ES-I3 (cell line): ENCODE results near the gene TSSC4.
A peak's percentile ranks its signal among the peaks of the same experiment; 100 is the strongest.

Experiments
- H3K36me3 ChIP-seq: 2 replicates; pipeline ENCODE4 v1.6.1; 2013; ENCODE audit warnings: mild to moderate bottlenecking, low read length, control low read depth, moderate library complexity; ENCODE audit not compliant: insufficient read depth
- H3K4me1 ChIP-seq: 2 replicates; pipeline ENCODE4 v1.6.1; 2013; ENCODE audit warnings: mild to moderate bottlenecking, control low read depth, low read length; ENCODE audit not compliant: insufficient read depth
- H3K9ac ChIP-seq: 2 replicates; pipeline ENCODE4 v1.6.1; 2013; ENCODE audit warnings: low read depth, mild to moderate bottlenecking, low read length, moderate library complexity
- H3K9me3 ChIP-seq: 2 replicates; pipeline ENCODE4 v1.6.1; 2013; ENCODE audit warnings: mild to moderate bottlenecking, low read length, moderate library complexity; ENCODE audit not compliant: control insufficient read depth, insufficient read depth

The TSSC4 gene

GRCh38 chr11:2443881-2444820 is 43.6 kb downstream of the TSSC4 start, which contains the start of gene TRPM5:
Gene TRPM5 (minus strand): TSS chr11:2444514. CDS start chr11:2423036, 21,478 bp downstream.
- Histone ChIP-seq H3K9ac (peak within 1 kb of the TSS; percentile 61), H3K36me3 (no peaks in the 10 kb centered on the region), H3K9me3 (no peaks in the 10 kb centered on the region), H3K4me1 (no peaks in the 10 kb centered on the region)

- H3K9me3 ChIP-seq: no peaks in the 10 kb centered on the region
- no peaks in the 10 kb centered on the region for H3K36me3 ChIP-seq
- H3K9ac ChIP-seq: peak within 1 kb of the TSS; percentile 61
- H3K4me1 ChIP-seq: no peaks in the 10 kb centered on the region
These were observed 44.5 kb downstream of the TSSC4 start, which contains the start of gene KCNQ1 for GRCh38 chr11:2444821-2445745. Gene KCNQ1 (plus strand): TSS chr11:2445008. CDS start chr11:2445099, 91 bp downstream.

DNA sequence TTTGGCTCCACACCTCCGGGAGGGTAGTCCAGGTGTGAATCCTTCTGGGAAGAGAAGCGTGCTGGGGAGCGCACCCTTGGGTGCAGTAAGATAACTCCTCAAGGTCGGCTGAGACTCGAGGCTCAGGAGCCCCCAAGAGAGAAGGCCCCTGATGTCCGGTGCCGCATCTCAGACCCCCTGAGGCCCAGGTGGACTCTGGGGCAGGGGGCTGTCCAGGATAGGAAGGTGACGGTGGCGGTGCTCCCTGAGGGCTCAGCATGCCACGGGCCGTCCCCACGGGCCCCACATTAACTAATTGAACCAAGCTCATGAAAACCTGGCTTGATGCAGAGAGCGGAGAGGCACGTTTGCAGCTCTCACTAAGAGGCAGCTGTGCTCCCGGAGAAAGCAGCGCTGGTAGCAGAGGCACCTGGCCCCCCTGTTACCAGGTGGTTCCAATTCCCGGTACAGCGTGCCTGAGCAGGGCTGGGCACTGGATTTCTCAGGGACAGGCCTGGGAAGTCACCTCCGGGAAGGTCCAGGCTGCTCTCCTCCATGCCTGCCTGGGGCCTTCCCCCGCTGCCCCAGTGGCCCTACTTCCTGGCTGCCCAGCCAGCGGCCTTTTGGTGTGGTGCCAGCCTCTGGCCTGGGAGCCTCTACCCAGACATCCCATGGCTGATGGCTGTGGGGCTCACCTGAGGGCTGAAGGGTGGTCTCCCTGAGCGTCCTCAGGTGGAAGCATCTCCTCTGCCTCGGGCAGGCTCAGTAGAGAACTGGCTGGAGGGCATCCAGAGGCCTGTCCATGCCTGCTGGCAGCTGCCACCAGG is 45.4 kb downstream of the TSSC4 start:
- Histone ChIP-seq H3K4me1 (no peaks in the 10 kb centered on the region), H3K9me3 (no peaks in the 10 kb centered on the region), H3K36me3 (no peaks in the 10 kb centered on the region), H3K9ac (peak overlapping the region; percentile 51; the same call in 1 of the 2 replicates)

- Histone ChIP-seq H3K36me3 (no peaks in the 10 kb centered on the region), H3K9me3 (no peaks in the 10 kb centered on the region), H3K9ac (no peak overlapping the region), H3K4me1 (no peaks in the 10 kb centered on the region)
These were observed 46.2 kb downstream of the TSSC4 start for GRCh38 chr11:2446590-2447252.

- no peaks in the 10 kb centered on the region for H3K4me1 ChIP-seq
- H3K9me3 ChIP-seq: no peaks in the 10 kb centered on the region
- H3K36me3 ChIP-seq: no peaks in the 10 kb centered on the region
- no peak overlapping the region for H3K9ac ChIP-seq
These were observed 46.9 kb downstream of the TSSC4 start for GRCh38 chr11:2447253-2447950.

DNA sequence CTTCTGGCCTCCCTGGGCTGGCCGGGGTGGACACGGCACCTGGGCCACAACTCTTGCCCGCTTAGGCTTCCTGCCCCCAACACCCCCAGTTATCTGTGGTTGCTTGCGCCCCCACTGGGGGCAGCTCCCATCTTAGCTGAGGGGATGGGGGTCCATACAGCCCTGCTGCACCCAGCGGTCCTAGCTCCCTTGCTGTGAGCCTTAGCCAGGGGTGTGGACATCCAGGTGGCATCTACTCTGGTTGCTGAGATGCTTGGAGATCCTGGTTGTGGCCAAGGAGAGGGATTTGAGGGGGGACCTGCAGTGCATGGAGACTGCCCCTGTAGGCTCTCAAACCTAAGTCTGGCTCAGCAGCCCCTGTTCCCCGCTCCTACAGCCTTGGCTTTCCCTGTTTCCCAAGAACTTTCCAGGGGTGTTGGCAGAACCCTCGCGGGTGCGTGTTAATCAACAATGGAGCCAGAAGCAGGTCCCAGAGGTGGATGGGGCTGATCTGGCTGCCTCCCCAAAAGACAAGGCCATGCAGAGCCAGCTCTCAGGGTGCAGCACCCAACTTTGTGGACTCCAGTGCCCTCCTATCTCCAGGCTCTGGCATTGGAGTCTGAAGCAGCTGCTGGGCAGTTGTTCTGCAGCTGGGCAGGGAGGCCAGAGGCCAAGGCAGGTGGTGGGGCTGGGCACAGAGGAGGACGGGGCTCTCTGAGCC is 47.6 kb downstream of the TSSC4 start:
- Histone ChIP-seq H3K9me3 (no peaks in the 10 kb centered on the region), H3K36me3 (no peaks in the 10 kb centered on the region), H3K9ac (no peak overlapping the region), H3K4me1 (no peaks in the 10 kb centered on the region)

DNA sequence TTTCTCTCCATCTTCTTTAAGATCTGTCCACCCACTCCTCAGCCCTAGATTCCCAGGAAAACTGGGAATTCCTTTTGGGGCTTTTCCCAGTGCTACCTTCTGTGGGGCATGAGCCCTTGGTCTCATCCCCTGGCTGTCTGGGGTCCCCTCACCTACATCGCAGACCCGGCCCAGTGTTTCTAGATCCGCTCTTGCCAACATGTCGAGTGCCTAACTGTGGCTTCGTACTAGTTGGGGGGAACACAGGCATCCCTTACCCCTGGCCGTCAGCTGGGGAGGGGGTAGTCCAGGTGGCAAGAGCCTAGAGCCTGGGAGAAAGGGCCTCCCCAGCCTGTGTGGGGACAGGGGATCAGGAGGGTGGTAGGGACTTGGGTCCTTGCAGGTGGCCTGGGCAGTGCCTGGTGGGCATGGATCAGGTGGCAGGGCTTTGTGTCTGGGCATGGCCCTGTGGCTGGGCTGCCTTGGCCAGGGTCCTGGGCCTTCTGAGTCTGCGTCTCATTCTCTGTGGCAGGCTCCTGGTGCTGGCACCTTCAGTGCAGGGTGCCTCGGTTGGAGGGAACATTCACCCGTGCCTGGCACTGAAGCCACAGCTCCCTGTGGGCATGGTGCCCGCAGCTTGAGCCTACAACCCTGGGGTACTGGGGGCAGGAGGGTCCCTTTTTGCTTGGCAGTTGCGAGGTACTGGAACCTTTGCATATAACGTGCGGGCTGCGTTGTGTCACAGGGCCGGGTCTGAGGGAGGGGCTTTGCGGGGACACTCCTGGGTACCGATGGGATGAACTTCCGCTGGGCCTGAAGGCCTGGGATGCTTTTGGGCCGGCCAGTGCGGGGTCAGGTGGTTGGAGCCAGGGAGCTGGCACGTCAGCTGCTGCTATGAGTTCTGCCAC is 48.4 kb downstream of the TSSC4 start:
- Histone ChIP-seq H3K9me3 (no peaks in the 10 kb centered on the region), H3K4me1 (no peaks in the 10 kb centered on the region), H3K9ac (no peak overlapping the region), H3K36me3 (no peaks in the 10 kb centered on the region)

- Histone ChIP-seq H3K9me3 (no peaks in the 10 kb centered on the region), H3K9ac (no peak overlapping the region), H3K36me3 (no peaks in the 10 kb centered on the region), H3K4me1 (no peaks in the 10 kb centered on the region)
These were observed 49.2 kb downstream of the TSSC4 start for GRCh38 chr11:2449548-2450320.

DNA sequence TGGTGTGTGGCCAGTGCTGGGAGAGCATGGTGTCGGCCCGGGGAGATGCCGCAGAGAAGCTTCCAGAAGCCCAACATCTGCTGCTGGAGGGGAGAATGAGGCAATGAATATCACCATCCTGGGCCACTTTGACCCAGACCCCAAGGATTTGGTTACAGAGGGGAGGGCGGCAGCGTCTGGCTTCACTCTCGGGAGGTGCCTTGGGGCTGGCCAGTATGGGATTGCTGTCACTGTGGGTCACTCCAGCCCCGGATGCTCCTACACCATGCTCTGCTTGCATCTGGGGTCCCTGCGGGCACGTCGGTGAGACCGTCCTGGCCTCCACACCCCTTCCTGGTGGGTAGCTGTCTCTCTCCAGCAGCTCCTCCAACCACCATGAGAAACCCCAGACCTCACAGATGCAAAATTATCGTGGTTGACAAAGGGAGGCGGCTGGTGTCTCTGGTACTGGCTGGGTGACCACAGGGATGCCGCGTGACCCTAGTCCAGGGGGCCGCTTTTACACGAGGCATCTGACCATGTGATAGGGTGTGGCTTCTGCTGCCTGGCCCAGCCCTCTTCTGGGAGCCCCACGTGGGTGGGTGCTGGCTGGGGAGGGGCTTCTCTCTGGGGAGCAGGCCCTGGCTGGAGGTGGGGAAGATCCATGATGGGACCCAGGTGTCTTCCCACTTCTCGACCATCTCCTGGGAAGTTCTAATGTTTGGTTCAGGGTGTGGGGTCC is 49.9 kb downstream of the TSSC4 start:
- Histone ChIP-seq H3K9ac (no peak overlapping the region), H3K9me3 (no peaks in the 10 kb centered on the region), H3K36me3 (no peaks in the 10 kb centered on the region)

GRCh38 chr11:2451336-2451735 is 50.8 kb downstream of the TSSC4 start:
- no peak overlapping the region for H3K9ac ChIP-seq
- no peaks in the 10 kb centered on the region for H3K4me1 ChIP-seq
- no peaks in the 10 kb centered on the region for H3K36me3 ChIP-seq
- H3K9me3 ChIP-seq: no peaks in the 10 kb centered on the region

More for the DNA sequence above, 49.9 kb downstream of the TSSC4 start:
- H3K4me1 ChIP-seq: no peaks in the 10 kb centered on the region

GRCh38 chr11:2451916-2452315 is 51.4 kb downstream of the TSSC4 start:
- no peaks in the 10 kb centered on the region for H3K36me3 ChIP-seq
- no peaks in the 10 kb centered on the region for H3K9me3 ChIP-seq
- H3K9ac ChIP-seq: no peak overlapping the region
- H3K4me1 ChIP-seq: no peaks in the 10 kb centered on the region
